ENCODE measurements around the gene TLE6. TPM values are rescaled to one million over a fixed set of nuclear protein-coding genes. Genes with fewer than 3 reads are reported as not detected.

TLE6 gene
- total and polyA plus RNA-seq, 10 of the 15 experiments (the other 5 are each of a cell fraction or from before 2014, with no cell fraction given): 2.7 to 13.8 (median 6.4) TPM

DNA sequence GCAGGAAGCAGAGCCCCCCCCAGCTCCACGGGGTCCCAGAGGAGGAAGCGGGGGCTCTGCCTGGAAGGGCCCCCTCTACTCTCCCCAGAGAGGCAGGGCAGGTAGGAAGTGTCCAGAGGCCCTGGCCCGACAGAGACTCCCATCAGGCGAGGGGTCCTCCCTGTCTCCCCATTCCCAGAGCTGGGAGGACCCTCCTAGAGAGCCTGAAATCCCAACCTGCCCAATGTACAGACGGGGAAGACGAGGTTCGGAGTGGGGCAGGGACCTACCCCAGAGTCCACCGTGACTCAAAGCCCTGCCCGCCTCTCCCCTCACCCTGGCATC, 50.6 kb downstream of the TLE6 start:
- in situ Hi-C loops (cut with MboI) (no loop called here), intact Hi-C loops (cut with micrococcal nuclease; ENCODE audit: unreplicated experiment) (no loop called here)
- H3K9me3 ChIP-seq (replicated peaks; ENCODE audit: control insufficient read depth, insufficient read depth, low read length): peaks cover 3% of the 10 kb centered on the region; the same call in 2 of the 3 replicates
- ChIA-PET SMC1A (ENCODE audit: uncharacterized antibody, unreplicated experiment) (no interaction called here), CTCF (no interaction called here), RAD21 (ENCODE audit: unreplicated experiment) (no interaction called here), POLR2A (no interaction called here)
- no peaks in the 10 kb centered on the region for H3K4me1 ChIP-seq (ENCODE audit: control insufficient read depth, insufficient read depth, low read length)
- BruUV-seq (replicated peaks): no TSS peak
- H3K27ac ChIP-seq (ENCODE audit: control insufficient read depth, insufficient read depth): no peak overlapping the region
- no peak overlapping the region for H3K9ac ChIP-seq (ENCODE audit: control insufficient read depth, insufficient read depth, low read length)
- H3K4me3 ChIP-seq: no peak overlapping the region
- H2AFZ ChIP-seq (ENCODE audit: control insufficient read depth, low read depth, low read length): no peak overlapping the region
- no peaks in the 10 kb centered on the region for H3K36me3 ChIP-seq (ENCODE audit: control insufficient read depth in 2 of 2, insufficient read depth in 2 of 2, low read length in 1 of 2)
- H3K4me2 ChIP-seq (ENCODE audit: control insufficient read depth, insufficient read depth): no peak overlapping the region
- no peaks in the 10 kb centered on the region for H3K79me2 ChIP-seq (ENCODE audit: control insufficient read depth, insufficient read depth, low read length)
- H3K27me3 ChIP-seq (replicated peaks in 1 of 2; ENCODE audit: control insufficient read depth in 2 of 2, insufficient read depth in 2 of 2, low read length in 1 of 2): peaks cover 12 to 21% of the 10 kb centered on the region in 2 experiments
- FAIRE-seq: no peak
- no peak for ATAC-seq
- H4K20me1 ChIP-seq (ENCODE audit: control insufficient read depth, insufficient read depth): no peaks in the 10 kb centered on the region
- no peak for TF ChIP-seq RCOR1 (conservative IDR thresholded peaks at IDR 0.05; ENCODE audit: low read depth, low read length)
- TF ChIP-seq HDAC2 (IDR thresholded peaks at IDR 0.05): no peak
- TF ChIP-seq TAF1 (IDR thresholded peaks at IDR 0.05; ENCODE audit: borderline replicate concordance, low read depth, low read length): no peak
- no peak for TF ChIP-seq EGR1 (IDR thresholded peaks at IDR 0.05; ENCODE audit: borderline replicate concordance in 1 of 2, low read depth in 2 of 2, low read length in 2 of 2)
- no peak for TF ChIP-seq JUNB (IDR thresholded peaks at IDR 0.05)
- TF ChIP-seq HDGF (IDR thresholded peaks at IDR 0.05): no peak
- no peak for TF ChIP-seq BCL3 (IDR thresholded peaks at IDR 0.05; ENCODE audit: borderline replicate concordance, insufficient read depth, low read depth, low read length, poor library complexity, severe bottlenecking)
- no peak for TF ChIP-seq E2F8 (IDR thresholded peaks at IDR 0.05; ENCODE audit: low read depth, partially characterized antibody)
- TF ChIP-seq MTA3 (IDR thresholded peaks at IDR 0.05; ENCODE audit: borderline replicate concordance, low read length): no peak
- no peak for TF ChIP-seq SIX5 (IDR thresholded peaks at IDR 0.05; ENCODE audit: low read depth, low read length, severe bottlenecking)
- TF ChIP-seq EZH2 (IDR thresholded peaks at IDR 0.05; ENCODE audit: borderline replicate concordance, control insufficient read depth, low read depth, low read length): no peak
- no peak for TF ChIP-seq CHD4 (IDR thresholded peaks at IDR 0.05)
- TF ChIP-seq SREBF1 (IDR thresholded peaks at IDR 0.05; ENCODE audit: low read length): no peak
- TF ChIP-seq, protein P1, sequence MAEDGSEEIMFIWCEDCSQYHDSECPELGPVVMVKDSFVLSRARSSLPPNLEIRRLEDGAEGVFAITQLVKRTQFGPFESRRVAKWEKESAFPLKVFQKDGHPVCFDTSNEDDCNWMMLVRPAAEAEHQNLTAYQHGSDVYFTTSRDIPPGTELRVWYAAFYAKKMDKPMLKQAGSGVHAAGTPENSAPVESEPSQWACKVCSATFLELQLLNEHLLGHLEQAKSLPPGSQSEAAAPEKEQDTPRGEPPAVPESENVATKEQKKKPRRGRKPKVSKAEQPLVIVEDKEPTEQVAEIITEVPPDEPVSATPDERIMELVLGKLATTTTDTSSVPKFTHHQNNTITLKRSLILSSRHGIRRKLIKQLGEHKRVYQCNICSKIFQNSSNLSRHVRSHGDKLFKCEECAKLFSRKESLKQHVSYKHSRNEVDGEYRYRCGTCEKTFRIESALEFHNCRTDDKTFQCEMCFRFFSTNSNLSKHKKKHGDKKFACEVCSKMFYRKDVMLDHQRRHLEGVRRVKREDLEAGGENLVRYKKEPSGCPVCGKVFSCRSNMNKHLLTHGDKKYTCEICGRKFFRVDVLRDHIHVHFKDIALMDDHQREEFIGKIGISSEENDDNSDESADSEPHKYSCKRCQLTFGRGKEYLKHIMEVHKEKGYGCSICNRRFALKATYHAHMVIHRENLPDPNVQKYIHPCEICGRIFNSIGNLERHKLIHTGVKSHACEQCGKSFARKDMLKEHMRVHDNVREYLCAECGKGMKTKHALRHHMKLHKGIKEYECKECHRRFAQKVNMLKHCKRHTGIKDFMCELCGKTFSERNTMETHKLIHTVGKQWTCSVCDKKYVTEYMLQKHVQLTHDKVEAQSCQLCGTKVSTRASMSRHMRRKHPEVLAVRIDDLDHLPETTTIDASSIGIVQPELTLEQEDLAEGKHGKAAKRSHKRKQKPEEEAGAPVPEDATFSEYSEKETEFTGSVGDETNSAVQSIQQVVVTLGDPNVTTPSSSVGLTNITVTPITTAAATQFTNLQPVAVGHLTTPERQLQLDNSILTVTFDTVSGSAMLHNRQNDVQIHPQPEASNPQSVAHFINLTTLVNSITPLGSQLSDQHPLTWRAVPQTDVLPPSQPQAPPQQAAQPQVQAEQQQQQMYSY (CRISPR knock-in tag; IDR thresholded peaks at IDR 0.05): no peak
- no peak for TF ChIP-seq TARDBP (IDR thresholded peaks at IDR 0.05; ENCODE audit: borderline replicate concordance)
- TF ChIP-seq NR2C1 (IDR thresholded peaks at IDR 0.05): no peak
- WGBS (ENCODE audit: insufficient coverage, insufficient replicate concordance, low lambda C conversion rate, missing lambda C conversion rate): 28% methylated on average over 9 of the region's 9 CpGs
- DNase-seq (ENCODE audit: low read depth, low spot score): no peak

Measured in GM12878 (cell line).